SK-N-MC (cell line): ENCODE measurements around the gene RPH3AL.

Experiments
- FOXP2 ChIP-seq: optimal IDR thresholded peaks from 2 replicates; pipeline ENCODE3; 2011; ENCODE audit warnings: mild to moderate bottlenecking, moderate library complexity; ENCODE audit not compliant: insufficient read depth; ENCODE audit errors: extremely low read length, control extremely low read depth
- POLR2AphosphoS5 ChIP-seq: IDR thresholded peaks from 2 replicates; pipeline ENCODE4 v1.6.1; 2012; ENCODE audit warnings: mild to moderate bottlenecking, low read depth, low read length, borderline replicate concordance

- TF ChIP-seq FOXP2 (no peak), POLR2AphosphoS5 (no peak)
Measured at GRCh38 chr17:396788-397187, 44.2 kb upstream of the RPH3AL start.
